ENCODE results near the gene UCHL5. TPM values are rescaled to one million over a fixed set of nuclear protein-coding genes. Genes with fewer than 3 reads are reported as not detected.

UCHL5 gene
- total and polyA plus RNA-seq, 2 experiments from 2014 or later: 42.5 to 67.1 TPM

- Mint-ChIP-seq H3K36me3 (ENCODE audit: low read depth) (peaks cover 34% of the 10 kb centered on the region), H3K27me3 (ENCODE audit: insufficient read depth, low read depth, poor library complexity) (peaks cover 2% of the 10 kb centered on the region), H3K4me1 (peaks cover 5% of the 10 kb centered on the region; the same call in 2 of the 3 replicates), H3K4me3 (no peak overlapping the region), H3K27ac (no peak overlapping the region), H3K9me3 (no peaks in the 10 kb centered on the region)
- TF ChIP-seq POLR2AphosphoS5 (IDR thresholded peaks at IDR 0.05; ENCODE audit: low read depth): no peak
- Histone ChIP-seq H3F3A (replicated peaks; ENCODE audit: low read depth) (no peaks in the 10 kb centered on the region), H3K27ac (ENCODE audit: low read depth) (no peak overlapping the region), H3K79me2 (replicated peaks; ENCODE audit: insufficient read depth) (no peaks in the 10 kb centered on the region), H3K4me1 (ENCODE audit: insufficient read depth) (no peaks in the 10 kb centered on the region; the same call in 1 of the 2 replicates), H3K9me2 (ENCODE audit: insufficient read depth) (no peaks in the 10 kb centered on the region), H2AFZ (no peak overlapping the region), H4K20me1 (replicated peaks; ENCODE audit: insufficient read depth) (no peaks in the 10 kb centered on the region), H3K36me3 (ENCODE audit: insufficient read depth) (peaks cover 23% of the 10 kb centered on the region; the same call in 1 of the 2 replicates), H3K4me2 (no peak overlapping the region), H3K27me3 (ENCODE audit: insufficient read depth) (no peaks in the 10 kb centered on the region), H3K4me3 (no peak overlapping the region)
- no peak for DNase-seq (ENCODE audit: low spot score)
- no peak for ATAC-seq
Observed at GRCh38 chr1:193085263-193085662, 26.1 kb upstream of the UCHL5 start.

GRCh38 chr1:193083365-193084088 is 24.4 kb upstream of the UCHL5 start:
- peaks cover 2% of the 10 kb centered on the region for H3K27me3 Mint-ChIP-seq (ENCODE audit: insufficient read depth, low read depth, poor library complexity)
- H4K20me1 ChIP-seq (replicated peaks; ENCODE audit: insufficient read depth): no peaks in the 10 kb centered on the region
- peak overlapping the region; percentile 44; the same call in 1 of the 2 replicates for H3K27ac Mint-ChIP-seq
- peaks cover 5% of the 10 kb centered on the region; the same call in 2 of the 3 replicates for H3K4me1 Mint-ChIP-seq
- H3K4me2 ChIP-seq: no peak overlapping the region
- H3K4me3 Mint-ChIP-seq: no peak overlapping the region
- no peaks in the 10 kb centered on the region for H3F3A ChIP-seq (replicated peaks; ENCODE audit: low read depth)
- H3K36me3 Mint-ChIP-seq (ENCODE audit: low read depth): peaks cover 50% of the 10 kb centered on the region
- no peaks in the 10 kb centered on the region for H3K79me2 ChIP-seq (replicated peaks; ENCODE audit: insufficient read depth)
- DNase-seq (ENCODE audit: low spot score): no peak
- no peaks in the 10 kb centered on the region; the same call in 1 of the 2 replicates for H3K4me1 ChIP-seq (ENCODE audit: insufficient read depth)
- H3K9me2 ChIP-seq (ENCODE audit: insufficient read depth): no peaks in the 10 kb centered on the region
- H3K4me3 ChIP-seq: no peak overlapping the region
- H3K9me3 Mint-ChIP-seq: no peaks in the 10 kb centered on the region
- no peak overlapping the region for H3K27ac ChIP-seq (ENCODE audit: low read depth)
- no peak overlapping the region for H2AFZ ChIP-seq
- H3K36me3 ChIP-seq (ENCODE audit: insufficient read depth): peaks cover 26% of the 10 kb centered on the region
- no peaks in the 10 kb centered on the region for H3K27me3 ChIP-seq (ENCODE audit: insufficient read depth)
- no peak for ATAC-seq
- no peak for TF ChIP-seq ETS1 (IDR thresholded peaks at IDR 0.05)
- no peak for TF ChIP-seq ZNF331 (CRISPR knock-in tag; IDR thresholded peaks at IDR 0.05; ENCODE audit: low read depth)
- no peak for TF ChIP-seq ZNF462 (CRISPR knock-in tag; IDR thresholded peaks at IDR 0.05)
- no peak for TF ChIP-seq NANOG (IDR thresholded peaks at IDR 0.05; ENCODE audit: borderline replicate concordance)
- no peak for TF ChIP-seq STAT1 (IDR thresholded peaks at IDR 0.05; ENCODE audit: unreplicated experiment)
- TF ChIP-seq JUNB (IDR thresholded peaks at IDR 0.05; ENCODE audit: unreplicated experiment): no peak
- TF ChIP-seq CREB1 (CRISPR knock-in tag; IDR thresholded peaks at IDR 0.05; ENCODE audit: low read depth): no peak
- no peak for TF ChIP-seq CTCF (conservative IDR thresholded peaks at IDR 0.05; ENCODE audit: low read depth in 2 of 2)
- no peak for TF ChIP-seq POLR2AphosphoS5 (IDR thresholded peaks at IDR 0.05; ENCODE audit: low read depth)
- TF ChIP-seq EZH2 (IDR thresholded peaks at IDR 0.05; ENCODE audit: low read depth, unreplicated experiment): no peak
- no peak for TF ChIP-seq EZH2phosphoT487 (IDR thresholded peaks at IDR 0.05; ENCODE audit: unreplicated experiment)

Measured in GM23338 (cell line).